DMS 273 treated with DMSO at 0.1 percent for 48 hours (cell line): ENCODE data around the gene OPN4.

Experiments used
- DNase-seq: peaks from one replicate; lab custom pipeline; 2025; lab: John Stamatoyannopoulos, UW

OPN4 gene

DNA sequence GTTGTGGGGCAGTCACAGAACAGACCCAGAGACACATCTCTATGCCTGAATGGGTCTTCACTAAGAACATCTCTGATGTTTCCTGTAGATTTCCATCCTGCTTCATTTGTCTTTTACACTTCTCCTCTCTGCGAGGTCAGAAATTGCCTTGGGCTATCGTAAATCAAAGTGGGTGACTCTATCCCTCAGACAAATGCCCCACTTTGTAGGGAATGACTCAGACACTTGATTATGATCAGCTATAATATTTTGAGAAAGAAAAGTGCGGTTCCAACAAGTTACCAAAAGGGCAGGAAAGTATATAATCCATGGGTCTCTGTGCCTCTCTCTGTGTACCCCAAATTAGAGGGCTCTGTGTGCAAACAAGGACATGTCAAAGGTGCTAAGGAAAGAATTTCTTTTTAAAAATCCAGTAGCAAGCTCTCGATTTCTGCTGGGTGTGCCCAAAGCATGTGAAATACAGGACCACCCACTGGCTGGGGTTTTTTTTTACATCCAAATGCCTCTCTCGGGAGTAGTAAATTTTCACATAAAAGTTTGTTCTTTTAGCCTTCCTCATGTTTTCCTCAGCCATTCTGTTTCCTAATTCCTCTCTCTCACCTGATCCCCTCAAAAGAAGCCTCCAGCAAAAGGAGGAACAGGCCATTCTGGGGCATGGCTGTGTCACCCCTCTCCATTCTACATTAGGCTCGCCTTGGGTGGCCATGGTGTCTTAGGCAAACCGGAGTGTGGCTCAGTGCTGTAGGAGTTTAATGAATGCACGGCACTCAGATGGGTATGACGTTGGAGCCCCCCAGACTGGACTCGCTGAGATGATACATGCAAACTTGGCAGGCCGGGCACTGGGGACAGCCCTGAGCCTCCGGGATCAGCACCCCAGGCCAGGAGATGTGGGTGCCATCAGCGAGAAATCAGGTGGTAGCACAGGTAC lies 6.3 kb upstream of the OPN4 start:
- DNase-seq, result no peak

DNA sequence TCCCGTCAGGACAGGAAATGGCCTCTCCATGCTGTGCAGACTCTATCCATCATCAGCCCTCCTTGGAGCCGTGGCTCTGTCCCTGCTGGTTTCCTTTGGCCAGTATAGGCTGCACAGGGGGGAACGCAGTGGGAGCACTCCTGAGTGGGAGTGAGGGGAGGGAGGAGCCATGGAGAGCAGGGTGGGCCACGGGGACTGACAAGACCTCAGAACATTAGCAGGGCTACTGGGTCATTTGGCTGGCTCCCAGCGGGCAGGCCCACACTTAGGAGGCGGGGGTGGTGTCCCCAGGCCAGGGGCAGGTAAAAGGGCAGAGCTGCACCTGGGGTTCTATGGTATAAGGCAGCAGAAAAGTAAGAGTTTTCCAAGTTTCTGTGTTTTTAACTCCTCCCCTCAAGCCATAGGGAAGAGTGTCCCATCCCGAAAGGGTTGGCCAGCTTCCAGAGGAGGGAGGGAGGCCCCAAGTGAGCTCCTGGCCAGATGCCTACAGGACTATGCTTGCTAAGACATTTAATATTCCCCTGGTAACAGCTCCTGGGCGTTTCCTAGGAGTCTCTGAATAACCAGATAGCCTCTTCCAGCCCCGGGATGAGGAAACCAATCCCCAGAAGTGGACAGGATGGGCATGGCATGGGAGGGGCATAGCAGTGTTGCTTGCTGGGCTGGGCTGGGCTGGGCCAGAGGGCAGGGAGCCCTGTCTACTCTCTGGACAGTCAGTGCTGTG lies 5.5 kb upstream of the OPN4 start:
- peak; percentile 46 for DNase-seq

DNA sequence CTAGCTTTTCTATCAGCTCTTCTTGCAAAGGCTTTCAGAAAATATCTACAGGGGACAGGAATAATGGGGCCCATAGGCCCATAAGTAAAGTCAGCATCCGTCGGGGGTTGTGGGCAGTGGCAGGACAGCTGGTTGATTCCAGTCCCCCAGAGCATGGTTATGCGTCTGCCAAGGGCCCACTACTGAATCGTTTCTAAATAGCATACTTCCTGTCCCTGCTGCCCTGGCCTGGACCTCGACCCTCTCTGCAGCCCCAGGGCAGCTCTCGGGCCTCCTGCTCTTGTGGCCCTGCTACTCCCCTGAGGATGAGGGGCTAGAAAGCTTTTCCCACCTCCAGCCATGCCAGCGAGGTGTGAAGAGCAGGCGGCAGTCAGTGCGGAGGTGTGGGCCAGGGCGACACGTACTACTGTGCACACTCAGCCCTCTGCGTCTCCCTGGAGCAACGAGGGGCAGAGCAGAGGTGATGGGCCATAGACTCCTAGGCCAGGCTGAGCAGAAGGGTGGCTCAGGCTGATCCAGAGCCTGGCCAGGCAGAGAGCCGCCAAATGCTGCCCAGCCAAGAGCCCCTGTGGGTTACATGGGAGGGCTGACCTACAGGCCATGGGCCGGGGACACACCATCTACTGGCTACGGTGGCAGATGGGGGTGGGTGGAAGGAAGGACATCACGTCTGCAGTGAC lies 4.7 kb upstream of the OPN4 start:
- DNase-seq, result no peak

DNA sequence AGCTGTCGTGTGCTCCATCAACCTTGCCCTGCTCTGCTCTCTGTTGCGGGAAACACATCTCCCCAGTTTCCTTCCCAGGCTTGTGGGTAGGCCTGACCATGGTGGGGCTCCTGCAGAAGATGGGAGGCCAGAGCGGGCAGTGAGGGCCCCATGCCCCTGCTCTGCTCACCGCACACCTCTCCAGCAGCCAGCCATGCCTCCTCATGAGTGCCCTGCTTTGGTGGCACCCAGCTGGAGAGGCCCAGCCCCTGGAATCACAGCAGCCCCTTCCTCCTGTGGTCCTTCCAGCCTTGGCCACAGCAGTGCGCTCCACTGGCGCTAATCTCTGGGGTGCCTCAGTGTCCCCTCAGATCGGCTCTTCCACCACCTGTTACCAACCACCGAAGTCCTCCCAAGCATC lies 4.2 kb upstream of the OPN4 start:
- no peak for DNase-seq

DNA sequence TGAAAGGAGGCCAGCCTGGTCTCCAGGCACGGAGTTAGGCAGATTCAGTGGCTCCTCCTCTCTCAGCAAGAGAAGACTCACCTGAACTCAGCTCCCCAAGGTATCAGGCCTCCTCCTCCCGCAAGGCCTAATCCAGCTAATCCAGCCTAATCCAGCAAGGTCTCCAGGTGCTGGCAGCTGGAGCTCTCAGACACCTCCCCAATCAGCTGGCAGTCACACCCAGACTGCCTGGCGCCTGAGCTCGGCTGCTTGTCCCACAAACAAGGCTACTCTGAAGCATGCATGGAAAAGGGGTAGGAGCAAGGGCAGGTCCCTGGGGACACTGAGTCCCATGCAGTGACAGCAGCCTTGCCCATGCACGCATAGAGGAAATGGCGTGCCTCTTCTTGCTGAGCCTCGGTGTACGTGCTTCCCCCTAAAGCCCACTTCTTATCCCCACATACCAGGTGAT lies 3.3 kb upstream of the OPN4 start:
- no peak for DNase-seq

DNA sequence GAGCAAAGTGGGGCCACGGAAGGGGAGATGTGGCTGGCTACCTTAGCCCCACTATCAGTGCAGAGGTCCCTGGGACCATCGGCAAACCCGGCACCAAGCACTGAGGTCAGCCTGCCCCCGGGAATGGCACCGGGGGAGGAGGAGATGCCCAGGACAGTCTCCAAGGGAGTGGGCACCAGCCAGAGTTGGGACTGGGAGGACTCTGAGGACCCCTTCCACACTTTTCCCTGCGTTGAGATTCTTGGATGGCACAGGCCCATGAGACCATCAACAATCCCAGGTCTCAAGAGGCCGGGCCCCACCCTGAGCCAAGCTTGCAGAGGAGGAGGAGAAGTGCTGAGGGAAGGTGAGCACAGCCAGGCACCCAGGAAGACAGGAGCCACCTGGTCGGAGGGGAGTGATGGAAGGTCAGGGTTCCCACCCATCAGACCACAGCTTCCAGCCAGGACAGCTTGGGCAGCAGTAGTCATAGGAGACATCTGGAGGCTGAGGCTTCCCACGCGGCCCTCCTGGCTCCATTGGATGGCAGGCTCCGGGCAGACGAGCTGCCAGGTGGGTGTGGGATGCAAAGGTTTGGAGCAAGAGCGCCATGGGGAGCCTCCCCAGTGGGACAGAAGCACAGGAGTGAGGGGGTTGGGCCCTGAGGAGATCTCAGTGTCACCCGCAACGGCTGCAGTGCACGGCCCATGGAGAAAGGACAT lies 2.6 kb upstream of the OPN4 start:
- no peak for DNase-seq

DNA sequence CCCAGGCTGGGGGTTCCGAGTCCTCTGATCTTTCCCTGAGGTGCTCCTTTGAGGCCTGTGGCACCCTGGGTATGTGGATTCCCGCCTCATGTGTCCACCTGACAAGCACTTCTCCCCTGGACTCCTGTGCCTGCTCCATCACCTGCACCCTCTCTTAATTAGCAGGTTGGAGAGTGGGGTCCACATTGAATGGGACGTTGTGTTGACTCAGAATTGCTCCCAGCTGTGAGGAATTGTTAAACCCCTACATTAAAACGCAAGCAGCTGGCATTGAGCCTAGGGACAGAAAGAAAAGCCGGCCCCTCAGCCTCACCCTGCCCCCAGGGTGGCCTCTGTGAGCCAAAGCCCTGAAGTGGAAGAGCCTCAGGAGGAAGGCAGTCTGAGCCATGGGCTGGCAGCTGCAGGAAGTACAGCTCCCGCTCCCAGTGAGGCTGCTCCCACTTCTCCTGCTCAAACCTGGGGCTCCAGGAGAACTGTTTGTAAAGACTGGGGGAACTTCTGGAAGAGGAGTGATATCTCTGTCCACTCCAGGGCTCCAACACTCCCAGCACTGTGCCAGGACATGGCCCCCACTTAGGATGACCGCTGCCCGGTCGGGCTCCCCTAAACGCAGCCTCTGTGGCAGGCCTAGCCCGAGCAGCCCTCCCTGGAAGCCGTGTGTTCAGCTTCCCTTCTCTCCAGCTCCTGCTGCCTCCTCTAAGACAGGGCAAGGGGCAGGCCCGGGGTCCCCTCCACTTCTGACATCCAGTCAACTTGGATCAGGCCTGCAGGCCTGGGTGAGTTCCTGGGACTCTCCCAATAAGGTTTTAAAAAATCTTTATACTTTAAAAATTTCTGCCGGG lies 1.8 kb upstream of the OPN4 start:
- DNase-seq, result no peak

DNA sequence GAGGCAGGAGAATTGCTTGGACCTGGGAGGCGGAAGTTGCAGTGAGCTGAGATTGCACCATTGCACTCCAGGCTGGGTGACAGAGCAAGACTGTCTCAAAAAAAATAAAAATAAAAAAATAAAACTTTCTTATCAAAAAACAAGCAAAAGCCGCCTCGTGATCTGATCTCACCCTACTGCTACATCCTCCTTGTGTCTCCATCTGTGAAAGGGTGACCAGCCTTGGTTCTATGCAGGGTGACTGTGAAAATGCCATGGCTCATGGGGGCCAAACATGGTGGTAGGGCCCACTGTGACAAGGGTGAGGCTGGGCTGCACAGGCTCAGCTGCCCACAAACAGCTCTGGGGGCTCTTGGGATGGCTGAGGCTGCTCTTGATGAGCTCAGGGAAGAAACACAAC lies 968 bp upstream of the OPN4 start:
- DNase-seq, result no peak

DNA sequence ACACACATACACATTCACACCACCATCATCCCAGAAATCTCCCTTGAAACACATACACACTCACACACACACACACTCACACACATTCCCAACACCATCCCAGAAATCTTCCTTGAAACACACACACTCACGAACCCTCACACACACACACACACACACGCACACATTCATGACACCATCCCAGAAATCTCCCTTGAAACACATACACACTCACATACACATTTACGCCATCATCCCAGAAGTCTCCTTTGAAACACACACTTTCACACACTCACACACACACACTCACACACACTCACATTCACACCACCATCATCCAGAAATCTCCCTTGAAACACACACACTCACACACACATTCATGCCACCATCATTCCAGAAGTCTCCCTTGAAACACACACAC lies 360 bp upstream of the OPN4 start:
- DNase-seq, result no peak

DNA sequence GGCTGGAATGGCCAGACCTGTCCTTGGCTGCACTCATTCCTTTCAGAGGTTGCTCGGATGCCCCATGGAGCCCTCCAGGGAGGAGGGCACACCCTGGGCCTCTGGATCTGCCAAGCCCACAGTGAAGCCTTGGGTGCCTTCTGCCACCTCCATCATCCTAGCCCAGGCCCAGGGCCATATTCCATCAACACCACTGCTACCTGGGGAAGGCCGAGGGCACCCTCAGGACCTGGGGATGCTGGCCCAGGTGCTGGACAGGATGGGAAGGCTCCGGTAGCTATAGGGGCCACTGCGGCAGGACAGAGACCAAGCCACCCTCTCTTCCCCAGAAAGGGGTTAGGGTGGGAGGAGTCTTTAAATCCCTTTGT lies 810 bp downstream of the OPN4 start:
- no peak for DNase-seq

DNA sequence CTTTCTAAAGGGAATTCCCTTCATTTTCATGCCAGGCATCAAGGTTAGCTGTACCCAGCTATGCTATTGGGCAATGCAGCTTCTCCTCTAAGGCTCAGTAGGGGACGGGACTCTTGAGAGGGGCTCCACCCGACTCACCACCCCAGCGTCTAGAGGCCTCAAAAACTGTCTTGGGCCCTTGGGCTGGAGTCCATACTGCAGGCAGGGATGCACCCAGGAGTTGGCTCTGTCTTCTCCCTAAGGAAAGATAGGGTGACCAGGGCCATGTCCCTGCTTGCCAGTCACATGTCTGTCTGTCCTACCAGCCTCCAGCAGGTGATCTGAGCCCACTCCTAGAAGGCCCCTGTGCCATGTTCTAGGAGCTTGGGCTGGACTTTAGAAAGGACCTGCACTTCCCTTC lies 1.2 kb downstream of the OPN4 start:
- DNase-seq, result no peak

DNA sequence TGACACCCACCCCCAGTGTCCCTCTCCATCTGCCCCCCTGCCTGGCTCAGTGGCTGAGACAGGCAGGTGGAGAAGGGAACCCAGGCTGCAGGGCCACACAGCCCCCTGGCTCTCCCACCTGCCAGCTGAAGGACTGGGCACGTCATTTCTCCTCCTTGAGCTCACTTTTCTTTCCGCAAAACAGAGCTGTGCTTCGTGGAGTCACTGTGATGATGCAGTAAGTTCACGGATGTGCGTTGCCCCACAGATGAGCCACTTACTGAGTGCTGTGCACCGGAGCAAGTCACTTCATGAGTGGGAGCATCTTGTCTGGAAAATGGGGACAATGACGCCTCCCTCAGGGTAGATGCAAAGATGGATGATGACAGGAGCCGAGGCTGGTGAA lies 2.7 kb downstream of the OPN4 start:
- no peak for DNase-seq

DNA sequence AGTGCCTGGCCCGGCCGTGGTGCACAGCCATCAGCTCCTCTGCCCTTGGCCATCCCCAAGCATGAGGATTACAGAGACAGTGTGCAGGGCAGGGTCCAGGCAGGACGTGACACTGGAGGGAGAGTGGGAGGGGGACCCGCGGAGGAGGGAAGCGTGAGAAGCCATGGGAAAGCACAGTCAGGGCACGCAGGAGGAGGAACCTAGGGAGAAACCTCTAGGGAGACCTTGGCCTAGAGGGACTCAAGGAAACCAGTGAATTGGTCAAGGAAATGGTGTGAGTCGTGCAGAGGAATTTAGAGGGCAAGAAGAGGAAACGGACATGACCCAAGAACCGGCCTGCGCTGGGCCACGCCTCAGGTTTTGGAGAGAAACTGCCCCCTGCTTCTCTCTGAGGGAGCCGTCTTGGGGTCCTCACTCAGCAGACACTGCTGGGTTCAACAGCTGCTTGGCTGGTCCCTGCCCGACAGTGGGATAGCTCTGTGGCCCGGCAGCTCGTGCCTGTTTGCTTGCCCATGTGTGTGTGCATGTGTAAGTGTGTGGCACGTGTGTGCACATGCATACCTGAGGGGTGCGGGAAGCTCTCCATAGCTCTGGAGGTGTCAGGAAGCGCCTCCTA lies 3.2 kb downstream of the OPN4 start:
- DNase-seq, result no peak

DNA sequence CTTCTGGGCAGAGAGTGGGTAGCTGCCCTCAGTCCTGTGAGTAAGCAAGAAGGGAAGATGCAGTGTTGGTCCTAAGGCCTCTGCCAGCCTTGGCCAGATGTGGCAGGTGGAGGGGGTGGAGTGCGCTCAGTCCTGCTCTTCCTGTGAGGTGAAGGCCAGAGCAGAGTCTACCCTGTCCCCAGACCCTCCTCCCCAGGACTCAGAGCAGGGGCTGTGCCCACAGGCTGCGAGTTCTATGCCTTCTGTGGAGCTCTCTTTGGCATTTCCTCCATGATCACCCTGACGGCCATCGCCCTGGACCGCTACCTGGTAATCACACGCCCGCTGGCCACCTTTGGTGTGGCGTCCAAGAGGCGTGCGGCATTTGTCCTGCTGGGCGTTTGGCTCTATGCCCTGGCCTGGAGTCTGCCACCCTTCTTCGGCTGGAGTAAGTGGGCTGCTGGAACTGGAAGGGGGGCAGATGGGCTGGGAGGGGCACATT lies 4.0 kb downstream of the OPN4 start:
- no peak for DNase-seq

DNA sequence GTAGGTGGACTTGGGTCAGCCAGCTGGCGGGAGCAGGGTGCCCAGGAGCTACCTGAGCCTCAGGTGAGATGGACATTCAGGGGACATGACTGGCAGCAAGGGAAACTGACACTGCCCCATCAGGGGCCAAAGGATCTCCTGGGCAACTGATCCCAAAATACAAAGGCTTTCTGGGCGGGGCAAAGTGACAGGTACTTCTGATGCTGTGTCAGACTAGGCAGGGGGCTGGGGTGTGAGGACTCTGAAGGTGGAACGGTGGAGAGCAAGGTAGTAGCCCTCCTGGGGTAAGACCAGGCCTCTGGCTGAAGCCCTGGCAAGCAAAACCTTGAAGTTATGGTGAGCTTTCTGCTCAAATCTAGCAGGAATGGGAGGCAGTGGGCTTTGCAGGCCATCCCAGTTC lies 4.4 kb downstream of the OPN4 start:
- DNase-seq, result no peak

DNA sequence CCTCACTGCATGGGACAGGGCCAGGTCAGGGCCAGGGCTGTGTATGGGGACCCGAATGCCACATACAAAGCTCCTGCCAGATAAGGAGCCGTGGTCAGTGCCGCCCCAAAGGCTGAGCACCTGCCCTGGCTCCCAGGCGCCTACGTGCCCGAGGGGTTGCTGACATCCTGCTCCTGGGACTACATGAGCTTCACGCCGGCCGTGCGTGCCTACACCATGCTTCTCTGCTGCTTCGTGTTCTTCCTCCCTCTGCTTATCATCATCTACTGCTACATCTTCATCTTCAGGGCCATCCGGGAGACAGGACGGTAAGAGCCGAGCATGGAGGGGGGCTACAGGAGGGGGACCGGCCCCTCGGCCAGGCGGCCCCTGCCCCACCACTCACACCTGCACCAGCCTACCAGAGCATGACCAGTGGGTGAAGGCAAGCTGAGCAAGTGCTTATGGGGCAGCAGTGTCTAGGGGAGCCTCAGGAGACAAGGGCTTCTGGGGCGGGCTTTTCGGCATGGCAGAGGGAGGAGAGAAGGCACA lies 4.9 kb downstream of the OPN4 start:
- DNase-seq, result no peak

DNA sequence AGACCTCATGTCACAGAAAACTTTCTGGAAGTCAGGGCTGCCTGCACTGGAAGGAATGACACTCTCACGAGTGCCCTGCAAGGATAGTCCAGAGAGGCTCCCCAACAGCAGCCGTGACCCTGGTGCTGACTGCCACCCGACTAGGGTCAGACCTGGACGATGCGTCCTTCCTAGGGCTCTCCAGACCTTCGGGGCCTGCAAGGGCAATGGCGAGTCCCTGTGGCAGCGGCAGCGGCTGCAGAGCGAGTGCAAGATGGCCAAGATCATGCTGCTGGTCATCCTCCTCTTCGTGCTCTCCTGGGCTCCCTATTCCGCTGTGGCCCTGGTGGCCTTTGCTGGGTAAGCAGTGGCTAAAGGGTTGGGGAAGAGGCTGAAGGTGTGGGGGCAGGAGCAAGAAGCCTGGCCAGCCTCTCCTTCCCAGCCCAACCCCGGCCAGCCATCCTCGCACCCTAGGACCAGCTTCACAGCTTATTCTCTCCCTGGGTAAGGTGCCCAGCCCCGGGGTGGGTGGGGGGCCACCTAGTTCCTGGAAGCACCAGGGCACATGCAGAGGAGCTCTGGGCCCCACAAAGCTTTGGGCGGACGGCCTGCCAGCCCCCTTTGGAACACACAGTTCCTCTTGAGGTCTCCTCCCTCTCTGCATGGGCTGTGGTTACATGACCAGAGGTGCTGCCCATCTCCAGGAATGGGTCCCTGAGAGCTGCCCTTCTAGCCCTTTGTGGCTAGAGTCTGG lies 5.5 kb downstream of the OPN4 start:
- no peak for DNase-seq

DNA sequence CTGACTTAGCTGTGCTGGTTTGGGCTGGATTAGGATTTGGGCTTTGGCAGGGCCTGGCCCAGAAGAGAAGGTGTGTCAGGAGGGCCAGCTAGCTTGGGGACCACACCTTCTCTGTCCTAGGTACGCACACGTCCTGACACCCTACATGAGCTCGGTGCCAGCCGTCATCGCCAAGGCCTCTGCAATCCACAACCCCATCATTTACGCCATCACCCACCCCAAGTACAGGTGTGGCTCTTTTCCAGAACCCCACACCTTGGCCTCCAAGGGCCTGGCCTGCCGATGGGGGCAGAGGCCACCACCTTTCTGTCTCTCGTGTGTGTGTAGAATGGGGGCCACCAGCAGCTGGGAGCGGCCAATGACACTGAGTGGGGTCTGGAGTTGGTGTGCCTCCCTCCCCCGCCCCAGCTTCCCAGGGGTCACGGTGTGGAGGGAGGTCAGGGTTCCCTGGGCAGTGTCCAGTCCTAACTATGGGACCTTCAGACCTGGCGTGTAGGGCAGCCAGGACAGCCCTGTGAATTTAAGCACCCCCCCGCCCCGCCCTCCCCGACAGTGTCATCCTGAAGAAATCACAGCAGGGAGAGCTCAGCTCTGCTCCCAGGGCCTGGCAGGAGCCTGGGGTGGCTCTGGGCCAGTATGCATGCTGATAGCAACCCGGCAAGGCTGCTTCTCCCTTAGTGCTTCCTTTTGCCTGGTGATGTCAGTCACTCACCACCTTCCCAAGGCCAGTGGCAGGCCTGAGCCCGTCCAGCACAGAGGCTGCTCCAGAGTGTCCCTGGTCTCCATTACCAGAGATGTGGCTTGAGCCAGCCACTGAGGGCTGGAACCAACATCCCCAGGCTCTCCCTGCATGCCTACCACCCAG lies 7.0 kb downstream of the OPN4 start:
- no peak for DNase-seq
